ENCODE data around the gene MYBBP1A.

Gene MYBBP1A

DNA sequence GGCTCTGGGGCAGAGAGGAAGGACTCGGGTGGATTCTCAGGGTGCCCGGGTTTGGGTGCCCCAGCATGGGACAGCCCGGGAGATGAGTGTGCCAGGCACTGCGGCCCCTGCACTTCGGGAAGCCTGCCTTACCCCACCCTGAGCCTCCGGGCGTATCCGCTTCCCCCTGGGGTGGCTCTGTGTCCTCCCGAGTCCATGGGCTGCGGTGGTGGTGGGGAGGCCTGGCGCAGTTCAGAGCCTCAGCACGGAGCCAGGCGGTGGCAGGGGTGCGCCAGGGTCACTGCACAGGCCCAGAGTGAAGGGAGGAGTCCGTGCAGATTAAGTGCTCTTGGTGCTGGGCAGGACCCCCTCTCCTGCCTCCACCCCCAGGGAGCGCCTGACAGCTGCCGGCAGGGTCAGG lies 20.7 kb downstream of the MYBBP1A start:
- no peak for DNase-seq

GRCh38 chr17:4533523-4534504 lies 21.4 kb downstream of the MYBBP1A start:
- no peak for DNase-seq

GRCh38 chr17:4532860-4533522 lies 22.2 kb downstream of the MYBBP1A start:
- no peak for DNase-seq

GRCh38 chr17:4531988-4532736 lies 23.0 kb downstream of the MYBBP1A start:
- no peak for DNase-seq

GRCh38 chr17:4530799-4531730 lies 24.1 kb downstream of the MYBBP1A start:
- DNase-seq = no peak

- no peak for DNase-seq
These were observed 25.5 kb downstream of the MYBBP1A start for GRCh38 chr17:4529533-4530152.

- no peak for DNase-seq
These were observed 27.5 kb downstream of the MYBBP1A start for GRCh38 chr17:4527566-4528125.

- DNase-seq = no peak
These were observed 28.1 kb downstream of the MYBBP1A start for GRCh38 chr17:4527134-4527533.

DNA sequence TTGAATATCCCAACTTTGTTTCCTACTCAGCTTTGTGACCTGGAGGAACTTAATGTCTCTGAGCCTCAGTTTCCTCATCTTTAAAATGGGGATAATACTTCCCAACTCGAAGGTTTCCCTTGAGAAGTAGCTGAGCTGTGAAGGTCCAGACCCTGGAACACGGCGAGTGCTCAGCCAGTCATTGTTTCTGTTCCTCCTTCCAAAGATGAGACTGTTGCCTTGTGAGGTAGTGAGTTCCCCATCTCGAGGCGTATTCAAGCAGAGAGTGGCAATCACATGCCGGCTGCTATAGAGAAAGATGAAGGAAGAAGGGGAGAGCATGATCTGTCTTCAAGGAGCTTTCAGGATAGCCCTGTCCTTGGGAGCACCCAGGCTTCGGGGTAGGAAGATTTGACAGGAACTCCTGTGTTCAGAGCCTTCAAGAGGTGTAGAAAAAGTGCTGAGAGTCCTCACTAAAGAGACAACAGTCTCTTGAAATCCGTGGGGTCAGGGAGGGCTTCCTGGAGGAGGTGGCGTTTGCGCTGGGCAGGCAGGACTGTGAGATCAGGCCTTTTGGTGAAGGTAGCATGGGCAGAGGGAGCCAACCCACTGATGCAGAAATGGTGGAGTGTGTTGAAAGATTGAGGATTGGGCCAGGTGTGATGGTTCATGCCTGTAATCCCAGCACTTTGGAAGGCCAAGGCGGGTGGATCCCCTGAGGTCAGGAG lies 29.3 kb downstream of the MYBBP1A start:
- no peak for DNase-seq

DNA sequence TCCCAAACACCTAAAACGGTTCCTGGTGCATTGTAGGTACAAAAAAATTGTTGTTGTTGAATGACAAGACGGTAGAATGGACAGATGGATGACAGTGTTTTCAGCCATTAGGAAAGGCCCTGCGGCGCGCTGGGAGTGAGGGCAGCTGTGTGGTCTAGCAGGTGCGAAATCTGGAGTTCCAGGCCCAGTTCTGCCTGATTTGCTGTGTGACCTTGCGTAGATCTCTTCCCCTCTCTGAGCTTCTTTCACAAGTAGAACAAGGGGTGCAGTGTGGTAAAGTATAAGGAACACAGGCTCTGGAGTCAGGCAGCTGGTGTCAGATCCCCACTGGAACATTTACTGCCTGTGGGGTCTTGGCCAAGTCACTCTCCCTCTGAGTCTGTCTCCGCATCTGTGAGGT lies 31.2 kb downstream of the MYBBP1A start:
- no peak for DNase-seq

GRCh38 chr17:4522661-4523060 lies 32.5 kb downstream of the MYBBP1A start:
- no peak for DNase-seq

GRCh38 chr17:4520894-4521600 lies 34.1 kb downstream of the MYBBP1A start:
- DNase-seq = no peak

DNA sequence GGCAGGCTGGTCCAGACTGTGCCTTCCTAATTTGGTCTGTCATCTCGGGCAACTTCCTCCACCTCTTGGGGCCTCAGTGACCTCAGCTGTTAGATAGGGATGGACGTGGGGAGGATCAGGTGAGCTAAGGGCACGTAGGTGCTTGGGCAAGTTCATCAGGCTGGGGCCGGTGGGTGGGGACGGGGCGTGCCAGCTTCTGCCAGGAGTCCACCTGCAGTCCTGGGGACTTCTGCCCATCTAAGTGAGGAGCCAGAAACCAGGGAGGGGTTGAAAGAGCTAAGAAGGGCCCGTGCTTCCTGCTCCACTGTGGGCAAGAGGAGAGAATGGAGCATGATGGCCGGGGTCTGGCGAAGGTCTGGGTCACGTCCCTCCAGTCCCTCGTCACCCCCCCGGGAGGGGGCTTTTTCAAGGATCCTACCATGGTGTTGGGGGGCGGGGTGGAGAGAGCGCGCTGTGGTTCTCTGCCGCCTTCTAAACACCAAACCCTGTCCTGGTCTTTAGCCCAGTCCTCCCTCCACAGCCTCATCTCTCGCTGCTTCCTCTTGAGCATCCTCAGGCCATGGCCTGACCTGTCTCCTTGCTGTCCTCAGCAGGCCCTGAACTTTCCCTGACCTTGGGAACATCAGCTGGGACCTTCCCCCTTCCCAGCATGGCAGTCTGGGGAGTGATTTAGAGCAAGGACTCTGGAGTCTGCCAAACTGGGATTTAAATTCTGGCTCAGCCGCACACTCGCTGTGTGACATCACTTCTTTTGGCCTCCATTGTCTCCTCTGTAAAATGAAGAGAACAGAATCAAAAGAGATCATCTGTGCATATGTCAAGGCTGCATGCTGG lies 34.9 kb downstream of the MYBBP1A start:
- no peak for DNase-seq

- DNase-seq = no peak
These were observed 35.8 kb downstream of the MYBBP1A start for GRCh38 chr17:4519361-4519788.

DNA sequence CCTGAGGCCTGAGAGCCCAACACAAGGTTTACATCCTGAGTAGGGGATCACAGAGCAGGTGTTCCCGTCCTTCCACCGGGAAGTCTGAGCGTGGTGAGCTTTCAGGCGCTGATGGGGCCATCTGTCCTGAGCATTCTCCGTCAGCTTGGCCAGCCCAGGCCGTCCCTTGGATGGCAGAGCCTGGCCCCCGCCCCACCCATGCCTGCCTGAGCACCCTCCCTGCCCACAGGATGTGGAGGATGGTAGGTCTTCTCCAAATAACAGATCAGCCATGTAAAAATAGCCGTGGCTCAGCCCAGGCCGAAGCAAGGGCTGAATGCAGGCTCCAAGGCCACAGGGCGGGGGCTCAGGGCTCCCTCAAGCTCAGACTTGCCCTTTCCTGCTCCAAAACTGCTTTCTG lies 36.3 kb downstream of the MYBBP1A start:
- DNase-seq = no peak

- no peak for DNase-seq
These were observed 38.4 kb downstream of the MYBBP1A start for GRCh38 chr17:4516735-4517134.

GRCh38 chr17:4515501-4515900 lies 39.7 kb downstream of the MYBBP1A start:
- DNase-seq = no peak

DNA sequence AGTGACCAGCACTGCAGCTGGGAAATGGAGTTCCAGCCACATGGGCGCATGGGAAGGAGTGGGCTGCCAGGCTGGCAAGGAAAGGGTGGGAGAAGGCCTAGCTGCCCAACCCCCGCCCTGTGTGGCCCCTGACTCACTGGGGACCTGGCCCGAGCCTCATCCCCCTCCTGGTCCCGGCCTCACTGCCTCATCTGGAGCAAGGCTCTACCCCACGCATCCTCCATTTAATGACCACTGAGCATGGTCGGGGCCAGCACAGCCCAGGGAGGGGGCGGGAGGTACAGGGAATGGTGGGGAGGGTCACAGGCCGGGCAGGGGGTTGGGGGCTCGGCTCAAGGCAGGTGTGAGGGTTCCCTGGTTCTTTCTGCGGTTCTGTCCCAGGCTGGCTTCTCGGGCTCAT lies 40.4 kb downstream of the MYBBP1A start:
- no peak for DNase-seq

GRCh38 chr17:4514206-4514605 lies 41.0 kb downstream of the MYBBP1A start:
- DNase-seq = no peak

Measured in stimulated activated CD4-positive, alpha-beta T cell treated with anti-CD3 and anti-CD28 coated beads, Interleukin-4, amount 100 ng/mL, for 24 hours (primary cell).